ENCODE data around the gene LYSET. TPM values are rescaled to one million over a fixed set of nuclear protein-coding genes. Genes with fewer than 3 reads are reported as not detected.
A peak's percentile ranks its signal among the peaks of the same experiment; 100 is the strongest.

Gene LYSET
- polyA plus RNA-seq, 2 donors = 8.6 to 10.3 TPM

DNA sequence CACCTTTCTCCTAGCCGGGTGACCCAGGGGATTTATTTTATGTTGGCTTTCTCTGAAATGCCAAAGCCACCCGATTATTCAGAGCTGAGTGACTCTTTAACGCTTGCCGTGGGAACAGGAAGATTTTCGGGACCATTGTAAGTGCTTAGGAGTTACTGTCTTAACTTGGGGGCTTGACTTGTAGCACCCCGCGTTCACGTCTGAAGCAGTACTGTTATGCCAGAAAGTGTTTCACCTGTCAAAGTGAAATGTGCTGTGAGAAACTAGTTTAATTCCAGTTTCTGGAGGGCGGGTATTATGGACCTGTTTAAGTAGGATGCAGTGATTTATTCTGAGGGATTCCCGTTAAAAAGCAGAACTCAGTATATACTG lies 218 bp downstream of the LYSET start:
- Histone ChIP-seq H3K9me3 (ENCODE audit: control insufficient read depth in 2 of 2, insufficient read depth in 1 of 2, low read depth in 1 of 2, low read length in 1 of 2) (no peaks in the 10 kb centered on the region), H3K27me3 (ENCODE audit: control insufficient read depth in 1 of 2, insufficient read depth in 2 of 2, low read length in 2 of 2) (no peaks in the 10 kb centered on the region), H3K4me3 (ENCODE audit: low read depth in 1 of 2, low read length in 2 of 2) (peak overlapping the region; percentile 88 to 93), H3K27ac (ENCODE audit: low read depth in 2 of 2, low read length in 1 of 2) (peak overlapping the region; percentile 91 to 98), H3K36me3 (ENCODE audit: control insufficient read depth in 2 of 2, insufficient read depth in 2 of 2, low read length in 1 of 2) (no peaks in the 10 kb centered on the region), H3K4me1 (ENCODE audit: control insufficient read depth in 2 of 2, insufficient read depth in 2 of 2, low read length in 1 of 2) (peaks cover 0 to 6% of the 10 kb centered on the region in 2 donors)
- 0 to 1% methylated on average over 10 of the region's 10 CpGs for WGBS, 2 donors

DNA sequence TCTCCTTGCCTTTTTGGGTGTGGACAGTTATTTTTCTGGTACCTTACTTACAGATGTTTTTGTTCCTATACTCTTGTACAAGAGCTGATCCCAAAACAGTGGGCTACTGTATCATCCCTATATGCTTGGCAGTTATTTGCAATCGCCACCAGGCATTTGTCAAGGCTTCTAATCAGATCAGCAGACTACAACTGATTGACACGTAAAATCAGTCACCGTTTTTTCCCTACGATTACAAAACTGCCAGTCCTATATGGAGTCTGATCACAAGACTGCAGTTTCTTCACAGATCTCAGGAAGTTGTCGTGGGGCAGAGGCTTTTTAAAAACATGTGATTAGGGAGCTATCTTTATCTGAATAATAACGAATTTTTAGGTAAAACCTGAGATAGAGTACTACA lies 1.3 kb downstream of the LYSET start:
- Histone ChIP-seq H3K4me3 (ENCODE audit: low read depth in 1 of 2, low read length in 2 of 2) (no peak overlapping the region), H3K9me3 (ENCODE audit: control insufficient read depth in 2 of 2, insufficient read depth in 1 of 2, low read depth in 1 of 2, low read length in 1 of 2) (no peaks in the 10 kb centered on the region), H3K4me1 (ENCODE audit: control insufficient read depth in 2 of 2, insufficient read depth in 2 of 2, low read length in 1 of 2) (peaks cover 0 to 6% of the 10 kb centered on the region in 2 donors), H3K27ac (ENCODE audit: low read depth in 2 of 2, low read length in 1 of 2) (no peak overlapping the region), H3K27me3 (ENCODE audit: control insufficient read depth in 1 of 2, insufficient read depth in 2 of 2, low read length in 2 of 2) (no peaks in the 10 kb centered on the region), H3K36me3 (ENCODE audit: control insufficient read depth in 2 of 2, insufficient read depth in 2 of 2, low read length in 1 of 2) (no peaks in the 10 kb centered on the region)
- whole genome bisulfite sequencing, 2 donors = 72 to 81% methylated on average over 6 of the region's 6 CpGs

DNA sequence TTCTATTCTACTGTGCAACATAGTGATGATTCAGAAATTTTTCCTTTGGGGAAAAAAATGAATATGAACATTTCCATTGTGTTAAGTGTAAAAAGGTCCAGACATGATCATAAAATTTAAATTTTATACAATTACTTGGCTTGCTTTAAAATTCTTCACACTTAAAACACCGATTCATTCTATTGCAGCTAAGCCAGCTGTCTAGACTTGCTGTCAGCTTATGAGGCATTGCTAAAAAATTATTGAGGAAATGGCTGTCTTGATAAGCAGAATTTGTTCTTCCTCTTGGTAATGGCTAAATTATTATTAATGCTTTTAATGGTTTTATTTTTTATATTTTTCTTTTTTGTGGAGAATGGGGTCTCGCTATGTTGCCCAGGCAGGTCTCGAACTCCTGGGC lies 1.8 kb downstream of the LYSET start:
- Histone ChIP-seq H3K4me3 (ENCODE audit: low read depth in 1 of 2, low read length in 2 of 2) (no peak overlapping the region), H3K4me1 (ENCODE audit: control insufficient read depth in 2 of 2, insufficient read depth in 2 of 2, low read length in 1 of 2) (peaks cover 0 to 6% of the 10 kb centered on the region in 2 donors), H3K9me3 (ENCODE audit: control insufficient read depth in 2 of 2, insufficient read depth in 1 of 2, low read depth in 1 of 2, low read length in 1 of 2) (no peaks in the 10 kb centered on the region), H3K27ac (ENCODE audit: low read depth in 2 of 2, low read length in 1 of 2) (no peak overlapping the region), H3K36me3 (ENCODE audit: control insufficient read depth in 2 of 2, insufficient read depth in 2 of 2, low read length in 1 of 2) (no peaks in the 10 kb centered on the region), H3K27me3 (ENCODE audit: control insufficient read depth in 1 of 2, insufficient read depth in 2 of 2, low read length in 2 of 2) (no peaks in the 10 kb centered on the region)
- 82 to 86% methylated on average over 3 of the region's 3 CpGs for WGBS, 2 donors

DNA sequence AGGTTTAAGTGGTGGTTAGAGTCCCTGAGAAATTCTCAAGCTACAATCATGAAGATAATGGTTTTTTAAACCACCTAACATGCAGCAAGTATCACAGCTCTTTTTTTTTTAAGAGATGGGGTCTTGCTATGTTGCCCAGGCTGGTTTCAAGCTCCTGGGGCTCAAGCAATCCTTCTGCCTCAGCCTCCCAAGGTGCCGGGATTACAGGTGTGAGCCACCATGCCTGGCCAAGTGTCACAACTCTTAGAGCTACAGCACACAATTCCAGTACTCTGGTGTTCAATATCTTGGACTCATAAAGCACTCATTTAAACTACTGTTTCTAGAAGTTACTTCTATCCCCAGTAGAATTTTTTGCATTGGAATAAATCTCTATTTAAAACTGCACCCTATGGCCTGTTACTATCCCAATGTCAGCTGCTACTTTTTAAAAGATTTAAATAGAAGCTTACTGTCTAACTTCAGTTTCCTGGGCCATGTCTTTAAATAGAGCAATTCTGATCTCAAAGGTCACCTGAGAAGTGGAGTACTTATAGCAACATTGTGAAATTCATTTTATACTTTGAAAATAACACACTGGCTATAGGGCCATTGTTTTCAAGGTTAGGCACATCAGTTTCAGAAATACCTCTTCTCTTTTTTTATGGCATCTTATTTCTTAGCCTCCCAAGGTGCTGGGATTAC lies 10.3 kb downstream of the LYSET start:
- H3K9me3 ChIP-seq (ENCODE audit: control insufficient read depth in 2 of 2, insufficient read depth in 1 of 2, low read depth in 1 of 2, low read length in 1 of 2) = no peaks in the 10 kb centered on the region
- no peaks in the 10 kb centered on the region for H3K27me3 ChIP-seq (ENCODE audit: control insufficient read depth in 1 of 2, insufficient read depth in 2 of 2, low read length in 2 of 2)
- 94 to 95% methylated on average over 1 of the region's 1 CpG for WGBS, 2 donors
- H3K36me3 ChIP-seq (ENCODE audit: control insufficient read depth in 2 of 2, insufficient read depth in 2 of 2, low read length in 1 of 2) = no peaks in the 10 kb centered on the region
- no peak overlapping the region for H3K4me3 ChIP-seq (ENCODE audit: low read depth in 1 of 2, low read length in 2 of 2)
- no peaks in the 10 kb centered on the region for H3K4me1 ChIP-seq (ENCODE audit: control insufficient read depth in 2 of 2, insufficient read depth in 2 of 2, low read length in 1 of 2)
- no peak overlapping the region for H3K27ac ChIP-seq (ENCODE audit: low read depth in 2 of 2, low read length in 1 of 2)

DNA sequence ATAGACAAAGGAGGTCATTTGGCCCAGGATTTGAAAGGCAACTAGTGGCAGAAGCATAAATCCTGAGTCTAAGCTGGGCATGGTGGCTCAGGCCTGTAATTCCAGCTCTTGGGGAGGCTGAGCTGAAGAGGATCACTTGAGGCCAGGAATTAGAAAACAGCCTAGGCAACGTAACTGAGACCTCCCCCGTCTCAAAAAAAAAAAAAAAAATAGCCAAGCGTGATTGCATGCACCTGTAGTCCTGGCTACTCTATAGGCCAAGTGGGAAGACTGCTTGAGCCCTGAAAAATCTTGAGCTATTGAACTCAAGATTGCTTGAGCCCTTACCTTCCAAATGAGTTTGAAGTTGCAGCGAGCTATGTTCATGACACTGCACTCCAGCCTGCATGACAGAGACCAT lies 13.9 kb downstream of the LYSET start:
- no peaks in the 10 kb centered on the region for H3K36me3 ChIP-seq (ENCODE audit: control insufficient read depth in 2 of 2, insufficient read depth in 2 of 2, low read length in 1 of 2)
- H3K4me3 ChIP-seq (ENCODE audit: low read depth in 1 of 2, low read length in 2 of 2) = no peak overlapping the region
- no peaks in the 10 kb centered on the region for H3K27me3 ChIP-seq (ENCODE audit: control insufficient read depth in 1 of 2, insufficient read depth in 2 of 2, low read length in 2 of 2)
- H3K9me3 ChIP-seq (ENCODE audit: control insufficient read depth in 2 of 2, insufficient read depth in 1 of 2, low read depth in 1 of 2, low read length in 1 of 2) = no peaks in the 10 kb centered on the region
- H3K27ac ChIP-seq (ENCODE audit: low read depth in 2 of 2, low read length in 1 of 2) = no peak overlapping the region
- no peaks in the 10 kb centered on the region for H3K4me1 ChIP-seq (ENCODE audit: control insufficient read depth in 2 of 2, insufficient read depth in 2 of 2, low read length in 1 of 2)
- WGBS, 2 donors = 95 to 99% methylated on average over 4 of the region's 4 CpGs

DNA sequence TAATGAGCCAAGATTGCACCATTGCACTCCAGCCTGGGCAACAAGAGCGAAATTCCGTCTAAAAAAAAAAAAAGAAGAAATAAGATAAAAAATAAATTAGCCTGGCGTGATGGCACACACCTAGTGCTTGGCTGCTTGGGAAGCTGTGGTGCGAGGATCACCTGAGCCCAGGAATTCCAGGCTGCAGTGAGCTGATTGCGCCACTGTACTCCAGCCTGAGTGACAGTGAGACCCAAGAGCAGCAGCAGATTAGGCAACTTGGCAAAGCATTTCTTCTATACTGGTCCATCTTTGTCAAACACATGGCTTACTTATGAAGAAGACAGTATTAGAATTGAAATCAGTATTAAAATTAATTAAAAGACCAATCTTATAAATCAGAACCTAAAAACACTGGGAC lies 15.4 kb downstream of the LYSET start:
- WGBS, 2 donors = 93 to 95% methylated on average over 5 of the region's 5 CpGs
- Histone ChIP-seq H3K4me3 (ENCODE audit: low read depth in 1 of 2, low read length in 2 of 2) (no peak overlapping the region), H3K36me3 (ENCODE audit: control insufficient read depth in 2 of 2, insufficient read depth in 2 of 2, low read length in 1 of 2) (no peaks in the 10 kb centered on the region), H3K4me1 (ENCODE audit: control insufficient read depth in 2 of 2, insufficient read depth in 2 of 2, low read length in 1 of 2) (no peaks in the 10 kb centered on the region), H3K27me3 (ENCODE audit: control insufficient read depth in 1 of 2, insufficient read depth in 2 of 2, low read length in 2 of 2) (no peaks in the 10 kb centered on the region), H3K9me3 (ENCODE audit: control insufficient read depth in 2 of 2, insufficient read depth in 1 of 2, low read depth in 1 of 2, low read length in 1 of 2) (no peaks in the 10 kb centered on the region), H3K27ac (ENCODE audit: low read depth in 2 of 2, low read length in 1 of 2) (no peak overlapping the region)

DNA sequence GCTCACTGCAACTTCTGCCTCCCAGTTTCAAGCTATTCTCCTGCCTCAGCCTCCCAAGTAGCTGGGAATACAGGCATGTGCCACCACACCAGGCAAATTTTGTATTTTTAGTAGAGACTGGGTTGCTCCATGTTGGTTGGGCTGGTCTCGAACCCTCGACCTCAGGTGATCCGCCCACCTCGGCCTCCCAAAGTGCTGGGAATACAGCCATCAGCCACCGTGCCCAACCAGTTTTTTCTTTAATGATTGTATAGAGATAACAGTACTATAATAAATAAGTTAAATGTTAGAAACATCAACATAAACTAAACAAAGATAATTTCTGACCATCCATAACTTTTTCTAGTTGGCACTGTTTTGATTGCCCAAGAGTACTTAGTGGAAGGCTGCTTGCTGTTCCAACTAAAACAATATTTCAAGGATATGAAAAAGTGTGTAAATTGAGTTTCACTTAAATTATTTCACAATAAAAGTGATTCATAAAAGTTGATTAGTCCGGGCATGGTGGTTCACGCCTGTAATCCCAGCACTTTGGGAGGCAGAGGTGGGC lies 16.1 kb downstream of the LYSET start:
- H3K36me3 ChIP-seq (ENCODE audit: control insufficient read depth in 2 of 2, insufficient read depth in 2 of 2, low read length in 1 of 2) = no peaks in the 10 kb centered on the region
- H3K27me3 ChIP-seq (ENCODE audit: control insufficient read depth in 1 of 2, insufficient read depth in 2 of 2, low read length in 2 of 2) = no peaks in the 10 kb centered on the region
- H3K4me1 ChIP-seq (ENCODE audit: control insufficient read depth in 2 of 2, insufficient read depth in 2 of 2, low read length in 1 of 2) = no peaks in the 10 kb centered on the region
- no peak overlapping the region for H3K27ac ChIP-seq (ENCODE audit: low read depth in 2 of 2, low read length in 1 of 2)
- H3K9me3 ChIP-seq (ENCODE audit: control insufficient read depth in 2 of 2, insufficient read depth in 1 of 2, low read depth in 1 of 2, low read length in 1 of 2) = no peaks in the 10 kb centered on the region
- 81 to 91% methylated on average over 7 of the region's 7 CpGs for WGBS, 2 donors
- no peak overlapping the region for H3K4me3 ChIP-seq (ENCODE audit: low read depth in 1 of 2, low read length in 2 of 2)

DNA sequence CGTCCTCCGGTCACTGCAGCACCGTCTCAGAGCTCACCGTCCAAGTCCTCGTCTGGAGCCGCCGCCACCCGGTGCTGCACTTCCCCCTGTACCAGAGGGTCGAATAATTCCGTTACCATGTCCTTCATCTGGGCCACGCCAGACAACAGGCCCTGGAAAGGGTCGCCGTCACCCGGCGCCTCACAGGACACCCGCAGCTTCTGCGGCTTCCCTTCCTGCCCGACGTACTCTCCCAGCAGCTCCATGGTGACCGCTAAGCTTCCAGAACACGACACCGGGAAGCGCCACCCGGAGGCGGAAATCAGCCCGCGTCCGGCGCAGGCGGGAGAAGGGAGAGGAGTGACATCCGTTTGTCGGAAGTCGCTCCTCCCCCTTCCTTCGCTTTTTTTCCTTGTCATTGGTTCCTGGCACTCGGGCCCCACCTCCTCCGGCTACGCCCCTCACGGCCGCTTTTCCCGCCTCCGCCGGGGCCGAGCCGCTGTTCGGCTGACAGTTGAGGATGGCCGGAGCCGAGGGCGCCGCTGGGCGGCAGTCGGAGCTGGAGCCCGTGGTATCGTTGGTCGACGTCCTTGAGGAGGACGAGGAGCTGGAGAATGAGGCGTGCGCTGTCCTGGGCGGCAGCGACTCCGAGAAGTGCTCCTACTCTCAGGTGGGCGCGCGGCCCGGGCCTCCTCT lies 21.8 kb downstream of the LYSET start, which contains the start of the genes GON7 and UBR7:
GON7 (minus strand) TSS at position 273 of the 675 bp plus-strand sequence; CDS start at position 245, 28 bp downstream.
UBR7 (plus strand) TSS at position 464 of the 675 bp plus-strand sequence; CDS start at position 500, 36 bp downstream.
- Histone ChIP-seq H3K36me3 (ENCODE audit: control insufficient read depth in 2 of 2, insufficient read depth in 2 of 2, low read length in 1 of 2) (no peaks in the 10 kb centered on the region), H3K4me3 (ENCODE audit: low read depth in 1 of 2, low read length in 2 of 2) (peak within 1 kb of the TSS; percentile 79 to 87), H3K4me1 (ENCODE audit: control insufficient read depth in 2 of 2, insufficient read depth in 2 of 2, low read length in 1 of 2) (no peaks in the 10 kb centered on the region), H3K27ac (ENCODE audit: low read depth in 2 of 2, low read length in 1 of 2) (peak within 1 kb of the TSS; percentile 92 to 93), H3K9me3 (ENCODE audit: control insufficient read depth in 2 of 2, insufficient read depth in 1 of 2, low read depth in 1 of 2, low read length in 1 of 2) (no peaks in the 10 kb centered on the region), H3K27me3 (ENCODE audit: control insufficient read depth in 1 of 2, insufficient read depth in 2 of 2, low read length in 2 of 2) (no peaks in the 10 kb centered on the region)
- 0% methylated on average over 61 to 65 of the region's 65 CpGs for WGBS, 2 donors

DNA sequence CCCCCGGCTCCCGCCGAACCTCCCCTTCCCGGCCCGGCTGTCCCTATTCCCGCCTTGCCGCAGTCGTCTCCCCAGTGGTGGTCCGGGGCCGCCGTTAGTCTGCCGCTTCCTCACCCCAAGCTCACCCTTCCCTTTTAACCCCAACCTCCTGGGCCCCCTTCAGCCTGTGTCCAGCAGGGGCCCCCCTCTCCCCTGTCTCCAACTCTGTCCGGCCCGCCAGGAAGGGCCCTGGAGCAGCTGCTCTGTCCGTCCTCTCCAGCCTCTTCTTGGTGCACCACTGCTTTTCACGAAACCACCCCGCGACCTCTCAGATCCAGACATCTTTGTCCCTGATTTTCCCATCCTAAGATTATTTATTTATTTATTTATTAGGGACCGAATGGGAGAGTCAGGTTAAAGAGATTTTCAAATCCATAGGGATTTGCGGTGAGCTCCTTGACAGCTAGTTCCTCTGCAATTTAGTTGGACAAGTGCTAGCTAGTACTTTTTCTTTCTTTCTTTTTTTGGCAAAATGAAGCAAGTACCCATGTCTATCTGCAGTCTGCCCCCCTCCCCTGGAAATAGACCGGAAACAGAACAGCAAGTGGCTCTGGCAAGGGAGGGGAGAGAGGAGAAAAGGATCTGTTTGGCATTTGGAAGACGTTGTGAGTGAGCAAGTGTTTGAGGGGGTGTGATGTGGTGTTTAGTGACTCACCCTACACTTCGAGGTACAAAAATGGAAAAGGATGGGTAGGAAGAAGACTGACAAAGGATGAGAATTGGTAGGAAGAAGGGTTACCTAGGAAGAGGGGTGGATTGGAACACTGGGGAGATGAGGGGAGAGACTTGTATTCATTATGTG lies 22.6 kb downstream of the LYSET start:
- Histone ChIP-seq H3K4me3 (ENCODE audit: low read depth in 1 of 2, low read length in 2 of 2) (peak overlapping the region; percentile 79 to 87), H3K27me3 (ENCODE audit: control insufficient read depth in 1 of 2, insufficient read depth in 2 of 2, low read length in 2 of 2) (no peaks in the 10 kb centered on the region), H3K36me3 (ENCODE audit: control insufficient read depth in 2 of 2, insufficient read depth in 2 of 2, low read length in 1 of 2) (no peaks in the 10 kb centered on the region), H3K4me1 (ENCODE audit: control insufficient read depth in 2 of 2, insufficient read depth in 2 of 2, low read length in 1 of 2) (no peaks in the 10 kb centered on the region), H3K27ac (ENCODE audit: low read depth in 2 of 2, low read length in 1 of 2) (peak overlapping the region; percentile 85 to 91), H3K9me3 (ENCODE audit: control insufficient read depth in 2 of 2, insufficient read depth in 1 of 2, low read depth in 1 of 2, low read length in 1 of 2) (no peaks in the 10 kb centered on the region)
- 1% methylated on average over 16 to 23 of the region's 23 CpGs for WGBS, 2 donors

All from esophagus (tissue), 2 donors.